Gastrocnemius medialis (tissue), 4 donors: ENCODE measurements around the gene DDX53.

ENCODE experiments used
- CTCF ChIP-seq, 5 experiments: fragments of 450-650 bp in 3 of 5; fragments of 200-600 bp in 2 of 5; sonication (generic) in 2 of 5; IDR thresholded peaks in 4 of 5; conservative IDR thresholded peaks in 1 of 5; 1 replicate in 4 of 5; 2 replicates in 1 of 5; pipeline ENCODE4 v1.5.1; 2016 to 2019; ENCODE audit warnings: antibody characterized with exemption in 5 of 5, mild to moderate bottlenecking in 3 of 5, moderate library complexity in 3 of 5
- POLR2A ChIP-seq, 2 donors: fragments of 450-650 bp; IDR thresholded peaks; one replicate each; pipeline ENCODE4 v1.6.1; 2017; ENCODE audit warnings: antibody characterized with exemption in 2 of 2, mild to moderate bottlenecking in 2 of 2, moderate library complexity in 2 of 2

GRCh38 chrX:22963196-22963595 is 36.6 kb upstream of the DDX53 start:
- no peak for TF ChIP-seq CTCF (IDR thresholded peaks at IDR 0.05 in 4 of 5, conservative IDR thresholded peaks at IDR 0.05 in 1 of 5)
- TF ChIP-seq POLR2A (IDR thresholded peaks at IDR 0.05), result no peak
